ENCODE data around the gene ATG4C. TPM values are rescaled to one million over a fixed set of nuclear protein-coding genes. Genes with fewer than 3 reads are reported as not detected.

Gene ATG4C
- polyA plus RNA-seq, 2 of the 4 experiments (the other 2 are of a cell fraction), result 6.5 to 14.8 TPM

GRCh38 chr1:62884156-62884740, 100.3 kb downstream of the ATG4C start:
- Histone ChIP-seq H3K4me3 (no peak overlapping the region), H3K4me2 (no peak overlapping the region), H3K4me1 (no peaks in the 10 kb centered on the region), H3K9me3 (no peaks in the 10 kb centered on the region), H3K27ac (no peak overlapping the region)
- DNase-seq (ENCODE audit: low read depth in 1 of 2, low spot score in 1 of 2), result no peak
- FAIRE-seq, result no peak
- ATAC-seq, result no peak
- ChIA-PET CTCF (interaction anchor here (1.9 kb wide), 1 partner anchor 9 kb away, joined by 4 read pairs; no protein-coding TSS in a partner anchor), POLR2A (no interaction called here)
- no peak for TF ChIP-seq SREBF2 (IDR thresholded peaks at IDR 0.05)
- TF ChIP-seq MAFK (IDR thresholded peaks at IDR 0.05; ENCODE audit: partially characterized antibody), result peak; percentile 54

DNA sequence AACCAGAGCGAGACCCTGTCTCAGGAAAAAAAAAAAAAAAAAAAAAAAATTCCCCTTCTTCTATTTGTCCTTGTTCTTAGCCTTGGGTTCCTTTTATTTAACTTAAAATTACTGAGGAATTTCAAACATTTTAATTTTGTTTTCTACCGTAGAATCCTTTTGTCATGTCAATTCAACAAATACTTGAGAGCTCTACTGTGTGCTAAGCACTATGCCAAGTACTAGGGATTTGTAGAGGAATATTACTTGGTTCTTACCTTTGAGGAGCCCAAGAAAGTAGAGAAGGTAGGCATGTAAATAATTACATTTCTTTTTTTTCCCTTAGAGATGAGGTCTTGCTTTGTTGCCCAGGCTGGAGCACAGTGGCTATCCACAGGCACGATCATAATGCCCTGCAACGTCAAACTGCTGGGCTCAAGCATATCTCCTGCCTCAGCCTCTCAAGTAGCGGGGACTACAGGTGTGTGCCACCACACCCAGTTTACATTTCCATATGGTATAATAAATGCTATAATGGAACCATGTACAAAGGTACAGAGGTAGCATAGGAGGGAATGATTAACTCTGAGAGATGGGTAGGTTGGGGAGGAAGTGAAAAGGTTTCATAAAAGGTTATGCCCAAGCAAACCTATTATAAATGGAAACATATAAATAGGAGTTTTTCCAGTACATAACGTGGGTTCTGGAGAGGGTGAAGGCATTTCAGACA, 104.0 kb downstream of the ATG4C start:
- ATAC-seq (no peak), FAIRE-seq (no peak), DNase-seq (ENCODE audit: low read depth in 1 of 2, low spot score in 1 of 2) (no peak)
- ChIA-PET CTCF (interaction anchor here (1.8 kb wide), 1 partner anchor 9 kb away, joined by 6 read pairs; no protein-coding TSS in a partner anchor), POLR2A (no interaction called here)
- Histone ChIP-seq H3K4me3 (no peak overlapping the region), H3K4me1 (no peaks in the 10 kb centered on the region), H3K27ac (no peak overlapping the region), H3K4me2 (no peak overlapping the region), H3K9me3 (no peaks in the 10 kb centered on the region)
- TF ChIP-seq MYC (IDR thresholded peaks at IDR 0.05; ENCODE audit: borderline replicate concordance, low read length), result no peak
- no peak for TF ChIP-seq HMGXB4 (CRISPR knock-in tag; IDR thresholded peaks at IDR 0.05; ENCODE audit: borderline replicate concordance)
- no peak for TF ChIP-seq EHF (CRISPR knock-in tag; IDR thresholded peaks at IDR 0.05)
- TF ChIP-seq CHD2 (IDR thresholded peaks at IDR 0.05; ENCODE audit: low read length, partially characterized antibody), result no peak
- TF ChIP-seq, protein P1, sequence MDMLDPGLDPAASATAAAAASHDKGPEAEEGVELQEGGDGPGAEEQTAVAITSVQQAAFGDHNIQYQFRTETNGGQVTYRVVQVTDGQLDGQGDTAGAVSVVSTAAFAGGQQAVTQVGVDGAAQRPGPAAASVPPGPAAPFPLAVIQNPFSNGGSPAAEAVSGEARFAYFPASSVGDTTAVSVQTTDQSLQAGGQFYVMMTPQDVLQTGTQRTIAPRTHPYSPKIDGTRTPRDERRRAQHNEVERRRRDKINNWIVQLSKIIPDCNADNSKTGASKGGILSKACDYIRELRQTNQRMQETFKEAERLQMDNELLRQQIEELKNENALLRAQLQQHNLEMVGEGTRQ (IDR thresholded peaks at IDR 0.05), result no peak
- no peak for TF ChIP-seq ZSCAN20 (CRISPR knock-in tag; IDR thresholded peaks at IDR 0.05)
- no peak for TF ChIP-seq SMC3 (IDR thresholded peaks at IDR 0.05)
- no peak for TF ChIP-seq PHF8 (IDR thresholded peaks at IDR 0.05; ENCODE audit: borderline replicate concordance, low read depth)
- TF ChIP-seq RARB (CRISPR knock-in tag; IDR thresholded peaks at IDR 0.05), result no peak
- TF ChIP-seq EHMT2 (IDR thresholded peaks at IDR 0.05; ENCODE audit: low read depth), result no peak
- TF ChIP-seq POLR2A (IDR thresholded peaks at IDR 0.05; ENCODE audit: low read length), result no peak
- TF ChIP-seq HOXA7 (CRISPR knock-in tag; IDR thresholded peaks at IDR 0.05), result no peak
- no peak for TF ChIP-seq ELK1 (IDR thresholded peaks at IDR 0.05; ENCODE audit: low read depth, low read length)
- TF ChIP-seq MAFK (IDR thresholded peaks at IDR 0.05; ENCODE audit: partially characterized antibody), result no peak
- no peak for TF ChIP-seq BCL3 (IDR thresholded peaks at IDR 0.05)
- no peak for TF ChIP-seq JUN (IDR thresholded peaks at IDR 0.05)
- no peak for TF ChIP-seq HEYL (CRISPR knock-in tag; IDR thresholded peaks at IDR 0.05)
- TF ChIP-seq CTCF (IDR thresholded peaks at IDR 0.05), result no peak
- TF ChIP-seq RFX5 (IDR thresholded peaks at IDR 0.05), result no peak
- 14% methylated on average over 5 of the region's 6 CpGs for WGBS (ENCODE audit: missing lambda C conversion rate)
